Neural cell (in vitro differentiated cells): Measurements from ENCODE around the gene CDH4. TPM values are rescaled to one million over a fixed set of nuclear protein-coding genes. Genes with fewer than 3 reads are reported as not detected.

Source experiments
- H2AFZ ChIP-seq: fragments of 200-600, 300-800 bp; sonication (generic), shearing (Covaris generic); 2 replicates; pipeline ENCODE4 v1.6.0; 2014; ENCODE audit warnings: low read depth, mild to moderate bottlenecking, antibody characterized with exemption, low read length, moderate library complexity
- H3F3A ChIP-seq: fragments of 200-600 bp; shearing (Covaris generic); 2 replicates; pipeline ENCODE4 v1.6.1; 2016; ENCODE audit warnings: mild to moderate bottlenecking, moderate library complexity, mixed read lengths, antibody characterized with exemption, low read length; ENCODE audit not compliant: insufficient read depth, poor library complexity, severe bottlenecking
- H3K27ac ChIP-seq: fragments of 200-600, 300-800 bp; sonication (generic), shearing (Covaris generic); 2 replicates; pipeline ENCODE4 v1.5.1; 2014; ENCODE audit warnings: mild to moderate bottlenecking, low read length, moderate library complexity
- H3K27me3 ChIP-seq: fragments of 300-800, 200-600 bp; sonication (generic), shearing (Covaris generic); 2 replicates; pipeline ENCODE4 v1.6.0; 2014; ENCODE audit warnings: mild to moderate bottlenecking, low read depth, low read length, moderate library complexity; ENCODE audit not compliant: insufficient read depth
- H3K36me3 ChIP-seq: fragments of 300-800, 200-600 bp; sonication (generic), shearing (Covaris generic); 2 replicates; pipeline ENCODE4 v1.5.1; 2014; ENCODE audit warnings: mild to moderate bottlenecking, antibody characterized with exemption, low read length, moderate library complexity; ENCODE audit not compliant: insufficient read depth
- H3K4me2 ChIP-seq: fragments of 300-800, 200-600 bp; sonication (generic), shearing (Covaris generic); 2 replicates; pipeline ENCODE4 v1.6.0; 2014; ENCODE audit warnings: mild to moderate bottlenecking, low read length
- H3K4me3 ChIP-seq: fragments of 300-800, 200-600 bp; sonication (generic), shearing (Covaris generic); 2 replicates; pipeline ENCODE4 v1.5.1; 2014; ENCODE audit warnings: mild to moderate bottlenecking, low read length, moderate library complexity
- H3K79me2 ChIP-seq: fragments of 200-600 bp; shearing (Covaris generic); replicated peaks from 2 replicates; pipeline ENCODE4 v1.6.0; 2014; ENCODE audit warnings: mild to moderate bottlenecking, low read length, moderate library complexity; ENCODE audit not compliant: insufficient read depth
- H3K9ac ChIP-seq: fragments of 300-800, 200-600 bp; sonication (generic), shearing (Covaris generic); 2 replicates; pipeline ENCODE4 v1.6.1; 2016; ENCODE audit warnings: mild to moderate bottlenecking, low read length, mixed read lengths
- H3K9me2 ChIP-seq: fragments of 200-600 bp; shearing (Covaris generic); 2 replicates; pipeline ENCODE4 v1.6.1; 2016; ENCODE audit warnings: mild to moderate bottlenecking, low read length, mixed read lengths; ENCODE audit not compliant: insufficient read depth
- H3K9me3 ChIP-seq: fragments of 200-600, 300-800 bp; sonication (generic), shearing (Covaris generic); 2 replicates; pipeline ENCODE4 v1.6.1; 2016; ENCODE audit warnings: mild to moderate bottlenecking, mixed run types, low read length, moderate library complexity, mixed read lengths
- H4K20me1 ChIP-seq: fragments of 200-600 bp; shearing (Covaris generic); 2 replicates; pipeline ENCODE4 v1.6.1; 2016; ENCODE audit warnings: mild to moderate bottlenecking, mixed run types; ENCODE audit not compliant: insufficient read depth
- CTCF ChIP-seq: fragments of 450-650 bp; IDR thresholded peaks from 2 replicates; pipeline ENCODE4 v1.5.1; 2014; ENCODE audit warnings: antibody characterized with exemption, mild to moderate bottlenecking, moderate library complexity; ENCODE audit not compliant: poor library complexity, severe bottlenecking
- EP300 ChIP-seq: fragments of 450-650 bp; conservative IDR thresholded peaks from 2 replicates; pipeline ENCODE4 v1.6.1; 2014; ENCODE audit warnings: antibody characterized with exemption, mild to moderate bottlenecking, moderate library complexity; ENCODE audit not compliant: poor library complexity, severe bottlenecking
- EZH2 ChIP-seq: fragments of 200-600, 300-800 bp; shearing (Covaris generic), sonication (generic); IDR thresholded peaks from 2 replicates; pipeline ENCODE4 v1.6.1; 2014; ENCODE audit warnings: antibody characterized with exemption, low read length, borderline replicate concordance, mild to moderate bottlenecking; ENCODE audit not compliant: insufficient read depth, poor library complexity, severe bottlenecking
- MXI1 ChIP-seq: fragments of 450-650 bp; conservative IDR thresholded peaks from 2 replicates; pipeline ENCODE4 v1.6.1; 2014; ENCODE audit warnings: antibody characterized with exemption, mild to moderate bottlenecking; ENCODE audit not compliant: poor library complexity, severe bottlenecking
- POLR2AphosphoS5 ChIP-seq: IDR thresholded peaks from 2 replicates; pipeline ENCODE4 v1.6.1; 2012
- RAD21 ChIP-seq: fragments of 450-650 bp; conservative IDR thresholded peaks from 2 replicates; pipeline ENCODE4 v1.6.1; 2014; ENCODE audit warnings: antibody characterized with exemption, mild to moderate bottlenecking, moderate library complexity
- REST ChIP-seq: IDR thresholded peaks from 2 replicates; pipeline ENCODE4 v1.6.1; 2012; ENCODE audit warnings: borderline replicate concordance
- SMC3 ChIP-seq: fragments of 450-650 bp; conservative IDR thresholded peaks from 2 replicates; pipeline ENCODE4 v1.6.1; 2014; ENCODE audit warnings: antibody characterized with exemption, mild to moderate bottlenecking, moderate library complexity; ENCODE audit not compliant: poor library complexity
- TAF1 ChIP-seq: IDR thresholded peaks from 2 replicates; pipeline ENCODE4 v1.6.1; 2012; ENCODE audit warnings: low read depth
- polyA plus RNA-seq: library from polyadenylated mRNA; depleted of rRNA; stranded (reverse); fragments of >200 nt; gene quantifications from 2 replicates; pipeline ENCODE4 v1.2.3, GENCODE V29; 2014

CDH4 gene
- polyA plus RNA-seq, 1 donor from 2014 or later, result 24.6 TPM

GRCh38 chr20:61373055-61373399 lies 121.0 kb downstream of the CDH4 start:
- no peak for TF ChIP-seq TAF1
- TF ChIP-seq CTCF, result no peak
- TF ChIP-seq RAD21, result no peak
- no peak for TF ChIP-seq MXI1
- no peak for TF ChIP-seq REST
- TF ChIP-seq SMC3, result no peak
- no peak for TF ChIP-seq POLR2AphosphoS5
- TF ChIP-seq EZH2, result no peak
- no peak for TF ChIP-seq EP300
- Histone ChIP-seq H3K27me3 (no peaks in the 10 kb centered on the region), H3K9me2 (no peaks in the 10 kb centered on the region), H3K9ac (no peak overlapping the region), H3K4me3 (no peak overlapping the region), H3K36me3 (no peaks in the 10 kb centered on the region), H4K20me1 (no peaks in the 10 kb centered on the region), H3K79me2 (peaks cover 4% of the 10 kb centered on the region), H3F3A (no peaks in the 10 kb centered on the region), H3K4me2 (no peak overlapping the region), H3K9me3 (no peaks in the 10 kb centered on the region), H2AFZ (no peak overlapping the region), H3K27ac (no peak overlapping the region)

- Histone ChIP-seq H3K27ac (no peak overlapping the region), H3K9me2 (no peaks in the 10 kb centered on the region), H3K9ac (no peak overlapping the region), H3K4me2 (no peak overlapping the region), H3K9me3 (no peaks in the 10 kb centered on the region), H4K20me1 (no peaks in the 10 kb centered on the region), H3K36me3 (no peaks in the 10 kb centered on the region), H2AFZ (no peak overlapping the region), H3F3A (no peaks in the 10 kb centered on the region), H3K27me3 (no peaks in the 10 kb centered on the region), H3K79me2 (peaks cover 4% of the 10 kb centered on the region), H3K4me3 (no peak overlapping the region)
- no peak for TF ChIP-seq SMC3
- no peak for TF ChIP-seq CTCF
- TF ChIP-seq RAD21, result no peak
- no peak for TF ChIP-seq EP300
- no peak for TF ChIP-seq TAF1
- no peak for TF ChIP-seq MXI1
- no peak for TF ChIP-seq POLR2AphosphoS5
- TF ChIP-seq EZH2, result no peak
Measured at GRCh38 chr20:61373956-61374545, 122.0 kb downstream of the CDH4 start.
